Measurements from ENCODE around the gene NR1D1.

DNA sequence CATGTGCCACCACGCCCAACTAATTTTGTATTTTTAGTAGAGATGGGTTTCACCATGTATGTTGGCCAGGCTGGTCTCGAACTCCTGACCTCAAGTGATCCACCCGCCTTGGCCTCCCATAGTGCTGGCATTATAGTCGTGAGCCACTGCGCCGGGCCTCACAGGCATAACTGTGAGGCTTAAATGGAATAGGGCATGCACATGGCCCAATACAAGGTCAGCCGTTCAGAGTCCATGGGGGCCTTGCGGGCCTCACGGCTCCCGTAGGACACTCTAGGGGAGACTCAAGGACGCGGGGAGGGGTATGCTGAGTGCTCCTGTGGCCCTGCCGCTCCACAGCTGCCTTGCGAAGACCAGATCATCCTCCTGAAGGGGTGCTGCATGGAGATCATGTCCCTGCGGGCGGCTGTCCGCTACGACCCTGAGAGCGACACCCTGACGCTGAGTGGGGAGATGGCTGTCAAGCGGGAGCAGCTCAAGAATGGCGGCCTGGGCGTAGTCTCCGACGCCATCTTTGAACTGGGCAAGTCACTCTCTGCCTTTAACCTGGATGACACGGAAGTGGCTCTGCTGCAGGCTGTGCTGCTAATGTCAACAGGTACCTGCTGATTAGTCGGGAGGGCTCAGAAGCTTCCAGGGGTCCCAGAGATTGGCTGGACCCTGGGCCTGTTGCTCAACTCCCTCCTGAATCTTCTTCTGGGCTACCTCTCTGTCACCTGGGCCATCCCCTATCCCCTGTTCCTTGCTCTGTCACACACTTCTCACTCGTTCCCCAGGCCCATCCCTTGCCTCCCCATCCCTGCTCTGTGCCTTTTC is 12.3 kb downstream of the NR1D1 start:
- TF ChIP-seq, protein P1, sequence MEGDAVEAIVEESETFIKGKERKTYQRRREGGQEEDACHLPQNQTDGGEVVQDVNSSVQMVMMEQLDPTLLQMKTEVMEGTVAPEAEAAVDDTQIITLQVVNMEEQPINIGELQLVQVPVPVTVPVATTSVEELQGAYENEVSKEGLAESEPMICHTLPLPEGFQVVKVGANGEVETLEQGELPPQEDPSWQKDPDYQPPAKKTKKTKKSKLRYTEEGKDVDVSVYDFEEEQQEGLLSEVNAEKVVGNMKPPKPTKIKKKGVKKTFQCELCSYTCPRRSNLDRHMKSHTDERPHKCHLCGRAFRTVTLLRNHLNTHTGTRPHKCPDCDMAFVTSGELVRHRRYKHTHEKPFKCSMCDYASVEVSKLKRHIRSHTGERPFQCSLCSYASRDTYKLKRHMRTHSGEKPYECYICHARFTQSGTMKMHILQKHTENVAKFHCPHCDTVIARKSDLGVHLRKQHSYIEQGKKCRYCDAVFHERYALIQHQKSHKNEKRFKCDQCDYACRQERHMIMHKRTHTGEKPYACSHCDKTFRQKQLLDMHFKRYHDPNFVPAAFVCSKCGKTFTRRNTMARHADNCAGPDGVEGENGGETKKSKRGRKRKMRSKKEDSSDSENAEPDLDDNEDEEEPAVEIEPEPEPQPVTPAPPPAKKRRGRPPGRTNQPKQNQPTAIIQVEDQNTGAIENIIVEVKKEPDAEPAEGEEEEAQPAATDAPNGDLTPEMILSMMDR (conservative IDR thresholded peaks at IDR 0.05), result no peak
- TF ChIP-seq ZFX (IDR thresholded peaks at IDR 0.05), result no peak
